Right ventricle myocardium inferior (tissue), 1 donor: Measurements from ENCODE around the gene GAPDH. TPM values are rescaled to one million over a fixed set of nuclear protein-coding genes. Genes with fewer than 3 reads are reported as not detected.
"Not testable (repeated sequence)": the region's sequence is repeated elsewhere in the genome, so short reads cannot be mapped to it uniquely, and the experiment has no call there.

Source experiments
- ATAC-seq: fragments of 200-7000 bp; cut with Tn5 transposase; one replicate; pipeline ENCODE4 v1.9.1; 2020; ENCODE audit warnings: mild to moderate bottlenecking, moderate library complexity
- DNase-seq: peaks from one replicate; pipeline ENCODE4 v3.0.0; 2021; ENCODE audit errors: missing footprints
- intact Hi-C: fragments of 100-400 bp; cut with DNase I; formaldehyde crosslinking; loops from one replicate; pipeline ENCODE4 v1.11.0; 2022
- total RNA-seq: library from RNA; stranded (reverse); fragmentation: NEBNext Ultra II Directional; extraction: Animal tissue kit (Norgen Biotek cat#: 25700); gene quantifications from one replicate; pipeline ENCODE4 v1.2.1, GENCODE V29; 2021
- donor health status: DM: no; HTN: yes; CAD: no; lungs with severe emphysema.

GAPDH gene
- total RNA-seq, 1 donor from 2014 or later, result 4,337 TPM

GRCh38 chr12:6526766-6527525 lies 7.4 kb upstream of the GAPDH start:
- intact Hi-C loops, result no loop called here
- no peak for ATAC-seq
- no peak for DNase-seq

- intact Hi-C loops, result no loop called here
- ATAC-seq (no peak), DNase-seq (no peak)
Measured at GRCh38 chr12:6527711-6528110, 6.6 kb upstream of the GAPDH start.

- no peak for ATAC-seq
- intact Hi-C loops, result no loop called here
- no peak for DNase-seq
Measured at GRCh38 chr12:6528539-6529235, 5.6 kb upstream of the GAPDH start.

- ATAC-seq (no peak), DNase-seq (no peak)
- intact Hi-C loops, result no loop called here
Measured at GRCh38 chr12:6529291-6529737, 5.0 kb upstream of the GAPDH start.

GRCh38 chr12:6530576-6531260 lies 3.6 kb upstream of the GAPDH start:
- DNase-seq (no peak), ATAC-seq (no peak)
- intact Hi-C loops, result loop anchor here (5.0 kb wide), 1 partner anchor 203 kb away; no protein-coding TSS in a partner anchor

- intact Hi-C loops, result loop anchor here (5.0 kb wide), 1 partner anchor 205 kb away; no protein-coding TSS in a partner anchor
- DNase-seq (peak; percentile 74), ATAC-seq (no peak)
Measured at GRCh38 chr12:6532051-6532926, 2.0 kb upstream of the GAPDH start.

GRCh38 chr12:6532927-6533652 lies 1.2 kb upstream of the GAPDH start:
- peak; percentile 60 for ATAC-seq
- intact Hi-C loops, result loop anchor here (1.0 to 5.0 kb wide), 4 partner anchors 20 to 206 kb away; partner anchors contain the start of genes MRPL51 and VAMP1
- peak; percentile 78 for DNase-seq

GRCh38 chr12:6533653-6533922 lies 729 bp upstream of the GAPDH start:
- intact Hi-C loops, result loop anchor here (1.0 to 5.0 kb wide), 4 partner anchors 20 to 206 kb away; partner anchors contain the start of genes MRPL51 and VAMP1
- DNase-seq (no peak), ATAC-seq (no peak)

GRCh38 chr12:6534695-6534944 lies 303 bp downstream of the GAPDH start:
- intact Hi-C loops, result loop anchor here (1.0 to 5.0 kb wide), 2 partner anchors 82 to 207 kb away; partner anchors contain the start of gene TAPBPL
- DNase-seq (peak; percentile 90), ATAC-seq (peak; percentile 38)

- ATAC-seq (peak; percentile 14), DNase-seq (peak; percentile 89)
- intact Hi-C loops, result loop anchor here (1.0 to 5.0 kb wide), 3 partner anchors 83 to 208 kb away; partner anchors contain the start of gene TAPBPL
Measured at GRCh38 chr12:6534945-6535696, 804 bp downstream of the GAPDH start.

- intact Hi-C loops, result loop anchor here (5.0 kb wide), 1 partner anchor 113 kb away; no protein-coding TSS in a partner anchor
- DNase-seq (no peak), ATAC-seq (no peak)
Measured at GRCh38 chr12:6535697-6535946, 1.3 kb downstream of the GAPDH start.

GRCh38 chr12:6535960-6536847 lies 1.9 kb downstream of the GAPDH start:
- no peak for DNase-seq
- intact Hi-C loops, result loop anchor here (5.0 kb wide), 1 partner anchor 114 kb away; no protein-coding TSS in a partner anchor
- no peak for ATAC-seq

GRCh38 chr12:6536894-6537579 lies 2.7 kb downstream of the GAPDH start:
- DNase-seq (no peak), ATAC-seq (no peak)
- intact Hi-C loops, result loop anchor here (5.0 kb wide), 1 partner anchor 115 kb away; no protein-coding TSS in a partner anchor

GRCh38 chr12:6537580-6538419 lies 3.5 kb downstream of the GAPDH start:
- intact Hi-C loops, result loop anchor here (5.0 kb wide), 1 partner anchor 115 kb away; no protein-coding TSS in a partner anchor
- peak; percentile 91 for DNase-seq
- ATAC-seq, result not testable (repeated sequence)
